HL-60 (cell line): ENCODE measurements around the gene REXO1.

ENCODE experiments used
- CTCF ChIP-seq: IDR thresholded peaks from one replicate; pipeline ENCODE4 v1.5.1; 2011; ENCODE audit warnings: low read length, control low read depth, inconsistent platforms; ENCODE audit not compliant: insufficient read depth
- POLR2AphosphoS5 ChIP-seq: IDR thresholded peaks from 2 replicates; pipeline ENCODE4 v1.6.1; 2012; ENCODE audit warnings: low read depth
- REST ChIP-seq: IDR thresholded peaks from 2 replicates; pipeline ENCODE4 v1.6.1; 2012; ENCODE audit warnings: low read depth; ENCODE audit not compliant: insufficient replicate concordance
- SPI1 ChIP-seq: IDR thresholded peaks from 2 replicates; pipeline ENCODE4 v1.6.1; 2012; ENCODE audit warnings: low read depth, mild to moderate bottlenecking, borderline replicate concordance

DNA sequence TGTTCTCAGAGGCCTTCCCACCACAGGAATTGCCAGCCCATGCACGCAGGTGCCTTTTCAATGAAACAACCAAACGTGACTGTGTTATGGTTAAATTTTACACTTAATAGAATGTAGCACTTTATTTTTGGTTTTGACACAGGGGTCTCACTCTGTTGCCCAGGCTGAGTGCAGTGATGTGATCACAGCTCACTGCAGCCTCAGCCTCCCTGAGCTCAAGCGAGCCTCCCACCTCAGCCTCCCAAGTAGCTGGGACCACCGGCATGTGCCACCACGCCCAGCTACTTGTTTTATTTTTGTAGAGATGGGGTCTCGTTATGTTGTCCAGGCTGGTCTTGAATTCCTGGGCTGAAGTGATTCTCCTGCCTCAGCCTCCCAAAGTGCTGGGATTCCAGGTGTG lies 43.4 kb downstream of the REXO1 start:
- no peak for TF ChIP-seq CTCF
- TF ChIP-seq REST, result no peak
- no peak for TF ChIP-seq POLR2AphosphoS5
- no peak for TF ChIP-seq SPI1
